Stimulated activated CD8-positive, alpha-beta memory T cell treated with anti-CD3 and anti-CD28 coated beads, Interleukin-12 subunit alpha, Interleukin-12 subunit beta, amount 100 ng/mL, for 1 hour (primary cell): ENCODE results near the gene NOXA1.
"Not testable (repeated sequence)": the region's sequence is repeated elsewhere in the genome, so short reads cannot be mapped to it uniquely, and the experiment has no call there.

Source experiments
- DNase-seq: peaks from one replicate; pipeline ENCODE4 v3.0.0-alpha.2; 2020; ENCODE audit warnings: low read depth

The NOXA1 gene

GRCh38 chr9:137465000-137465719 lies 42.0 kb downstream of the NOXA1 start:
- DNase-seq, result no peak

- no peak for DNase-seq
These were observed 42.7 kb downstream of the NOXA1 start for GRCh38 chr9:137465720-137466388.

- not testable (repeated sequence) for DNase-seq
These were observed 43.3 kb downstream of the NOXA1 start for GRCh38 chr9:137466389-137467085.

DNA sequence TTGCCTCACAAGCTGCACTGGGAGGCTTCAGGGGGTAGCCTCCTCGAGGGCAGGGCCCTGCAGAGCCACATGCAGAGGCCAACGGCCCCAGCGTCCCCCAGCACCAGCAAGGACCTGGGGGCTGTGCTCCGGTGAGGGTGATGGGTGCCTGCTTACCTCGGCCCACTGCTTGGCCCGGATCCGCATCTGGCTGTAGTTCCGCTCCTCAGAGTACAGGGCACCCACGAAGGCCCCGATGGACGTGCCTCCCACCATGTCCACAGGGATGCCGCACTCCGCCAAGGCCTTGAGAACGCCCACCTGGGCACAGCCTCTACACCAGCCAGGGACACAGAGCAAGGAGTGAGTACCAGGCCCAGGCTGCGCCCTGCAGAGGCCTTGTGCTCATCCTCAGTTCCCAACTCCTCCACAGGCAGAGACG lies 44.0 kb downstream of the NOXA1 start:
- DNase-seq, result no peak

DNA sequence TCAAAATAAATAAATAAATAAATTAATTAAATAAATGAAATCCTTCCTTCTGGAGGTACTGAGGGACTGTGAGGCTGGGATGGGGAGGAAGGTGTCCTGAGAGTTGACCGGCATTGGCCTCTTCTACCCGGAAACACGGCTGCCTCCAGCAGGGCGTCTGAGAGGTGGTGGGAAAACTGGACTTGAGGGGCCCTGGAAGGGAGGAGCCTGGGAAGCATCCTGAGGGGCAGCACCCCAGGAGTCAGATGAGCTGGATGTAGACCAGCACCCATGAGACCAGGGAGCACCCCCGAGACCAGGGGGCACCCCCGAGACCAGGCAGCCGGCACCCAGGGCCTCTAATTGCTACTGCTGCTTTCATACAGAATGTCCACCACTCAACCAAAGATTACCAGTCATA lies 44.7 kb downstream of the NOXA1 start:
- no peak for DNase-seq

- no peak for DNase-seq
These were observed 47.6 kb downstream of the NOXA1 start for GRCh38 chr9:137470785-137471184.

- no peak for DNase-seq
These were observed 51.1 kb downstream of the NOXA1 start for GRCh38 chr9:137474271-137474670.

- no peak for DNase-seq
These were observed 52.5 kb downstream of the NOXA1 start for GRCh38 chr9:137475666-137476065.

GRCh38 chr9:137476856-137477255 lies 53.7 kb downstream of the NOXA1 start:
- DNase-seq, result no peak

DNA sequence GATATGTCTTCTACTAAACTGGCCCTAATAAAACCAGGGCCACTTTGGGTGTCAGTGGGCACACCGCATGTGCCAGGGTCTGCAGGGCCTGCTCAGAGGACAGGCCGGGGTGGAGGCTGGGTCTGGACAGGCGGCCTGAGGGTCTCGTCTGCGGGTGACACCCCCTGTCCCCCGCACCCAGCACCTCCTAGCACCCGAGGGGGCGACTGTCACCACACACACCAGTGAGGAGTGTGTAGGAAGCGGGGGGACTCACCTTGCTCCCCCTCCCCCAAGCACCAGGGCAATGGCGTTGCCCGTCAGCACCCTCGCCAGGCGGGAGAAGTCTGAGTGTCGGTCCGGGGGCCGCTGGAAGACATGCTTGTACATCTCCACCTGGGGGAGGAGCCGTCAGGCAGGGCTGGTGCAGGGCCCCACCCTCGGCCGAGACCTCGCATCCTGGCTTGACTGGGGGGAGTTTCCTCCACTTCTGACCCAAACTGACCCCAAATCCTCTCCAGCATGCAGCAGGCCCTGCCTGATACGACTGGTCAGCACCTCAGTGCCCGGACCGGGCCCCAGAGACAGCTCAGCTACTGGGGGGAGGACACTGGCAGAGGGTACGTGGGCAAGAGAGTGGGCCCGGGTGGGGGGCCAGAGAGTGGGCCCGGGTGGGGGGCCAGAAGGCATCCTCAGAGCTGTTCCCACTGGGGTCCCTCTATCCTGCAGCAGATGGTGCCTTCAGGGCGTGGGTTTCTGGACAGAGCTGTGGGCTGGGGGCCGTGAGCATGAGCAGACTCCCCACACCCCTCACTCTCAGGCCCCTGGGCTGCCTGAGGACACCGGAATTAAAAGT lies 54.8 kb downstream of the NOXA1 start:
- no peak for DNase-seq

GRCh38 chr9:137478613-137478961 lies 55.4 kb downstream of the NOXA1 start:
- no peak for DNase-seq

- no peak for DNase-seq
These were observed 56.0 kb downstream of the NOXA1 start for GRCh38 chr9:137478962-137479861.

GRCh38 chr9:137479892-137480685 lies 56.9 kb downstream of the NOXA1 start:
- no peak for DNase-seq

GRCh38 chr9:137480686-137481683 lies 57.8 kb downstream of the NOXA1 start:
- no peak for DNase-seq

GRCh38 chr9:137482094-137482781 lies 59.0 kb downstream of the NOXA1 start:
- DNase-seq, result no peak
